ENCODE results near the gene MIOX. TPM values are rescaled to one million over a fixed set of nuclear protein-coding genes. Genes with fewer than 3 reads are reported as not detected.

The MIOX gene
- total and polyA plus RNA-seq, 9 of the 15 experiments (the other 6 are each of a cell fraction or from before 2014, with no cell fraction given): 0.08 TPM; not detected in 8

DNA sequence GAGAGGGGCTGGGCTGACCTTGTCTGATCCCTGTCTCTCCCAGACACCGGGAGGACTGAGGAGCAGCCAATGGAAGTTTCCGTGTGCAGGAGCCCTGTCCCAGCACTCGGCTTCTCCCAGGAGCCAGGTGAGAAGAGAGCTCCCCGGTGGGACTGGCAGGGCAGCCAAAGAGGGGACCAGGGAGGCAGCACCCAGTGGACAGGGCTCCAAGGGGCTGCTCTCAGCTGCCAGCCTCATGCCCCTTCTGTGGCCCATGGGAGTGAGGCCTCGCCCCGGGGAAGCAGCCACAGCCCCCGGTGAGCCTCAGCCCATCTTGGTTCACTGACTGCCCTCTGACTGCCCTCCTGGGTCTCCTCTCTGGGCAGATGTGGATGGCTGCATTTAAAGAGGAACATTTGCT lies 31.9 kb downstream of the MIOX start:
- no peak overlapping the region for H2AFZ ChIP-seq (ENCODE audit: low read depth, low read length)
- H3K9ac ChIP-seq (ENCODE audit: insufficient read depth in 1 of 2, low read depth in 2 of 2, low read length in 2 of 2): no peak overlapping the region; a peak in 1 of 4 replicates
- H3K27me3 ChIP-seq (ENCODE audit: control insufficient read depth in 2 of 2, insufficient read depth in 2 of 2, low read length in 2 of 2): no peaks in the 10 kb centered on the region
- no peak overlapping the region for H3K27ac ChIP-seq (ENCODE audit: extremely low read depth, low read depth, low read length)
- CTCF ChIA-PET (ENCODE audit: low intra/inter-chr PET ratio): no interaction called here
- ATAC-seq: no peak
- WGBS (ENCODE audit: insufficient coverage, low coverage, missing lambda C conversion rate): 96% methylated on average over 7 of the region's 7 CpGs
- no peak for FAIRE-seq
- H3K9me1 ChIP-seq (ENCODE audit: control insufficient read depth, insufficient read depth, low read length): no peaks in the 10 kb centered on the region
- H3K36me3 ChIP-seq (ENCODE audit: control insufficient read depth, insufficient read depth, low read length): peaks cover 74% of the 10 kb centered on the region; the same call in 1 of the 3 replicates
- in situ Hi-C loops (cut with MboI): no loop called here
- DNase-seq (ENCODE audit: extremely low read depth in 1 of 4, low spot score in 3 of 4): no peak
- POLR2A ChIA-PET: interaction anchor here (0.6 to 2.7 kb wide), 3 partner anchors 9 to 286 kb away, joined by 4 to 11 read pairs (median 6); partner anchors contain the start of genes LMF2 and NCAPH2
- H3K4me1 ChIP-seq (replicated peaks in 1 of 2; ENCODE audit: control insufficient read depth in 2 of 2, insufficient read depth in 2 of 2, low read length in 2 of 2): peaks cover 0 to 10% of the 10 kb centered on the region in 2 experiments; a peak in 2 of 5 replicates
- no TSS peak for BruUV-seq (replicated peaks)
- TF ChIP-seq SNRNP70 (optimal IDR thresholded peaks at IDR 0.05; ENCODE audit: low read depth, low read length) (no peak), SIRT6 (IDR thresholded peaks at IDR 0.05; ENCODE audit: low read depth, low read length) (no peak), BRCA1 (IDR thresholded peaks at IDR 0.05) (no peak), BRCA1 (CRISPR knock-in tag; IDR thresholded peaks at IDR 0.05) (no peak), ZSCAN32 (CRISPR knock-in tag; IDR thresholded peaks at IDR 0.05) (no peak), NFYB (IDR thresholded peaks at IDR 0.05; ENCODE audit: extremely low read depth, insufficient read length) (no peak), PHF21A (IDR thresholded peaks at IDR 0.05; ENCODE audit: borderline replicate concordance, low read depth) (no peak), ZSCAN29 (IDR thresholded peaks at IDR 0.05) (no peak), SMAD2 (IDR thresholded peaks at IDR 0.05; ENCODE audit: low read depth, low read length) (no peak), RBBP5 (IDR thresholded peaks at IDR 0.05; ENCODE audit: borderline replicate concordance, insufficient read depth, low read length, poor library complexity, severe bottlenecking) (no peak), MIER1 (IDR thresholded peaks at IDR 0.05; ENCODE audit: low read depth) (no peak)
- H3K4me2 ChIP-seq (ENCODE audit: insufficient read depth, low read length): no peak overlapping the region
- H3K79me2 ChIP-seq (ENCODE audit: control insufficient read depth, insufficient read depth, low read length): peaks cover 25% of the 10 kb centered on the region
- H3K4me3 ChIP-seq: no peak overlapping the region
- intact Hi-C loops (cut with micrococcal nuclease): no loop called here
- no peaks in the 10 kb centered on the region for H4K20me1 ChIP-seq (replicated peaks; ENCODE audit: control insufficient read depth, insufficient read depth, low read length)
- H3K9me3 ChIP-seq (replicated peaks; ENCODE audit: control insufficient read depth, insufficient read depth, low read depth, low read length): no peaks in the 10 kb centered on the region
